GM18868 (cell line): ENCODE data around the gene HMGCS2.

Experiments used
- ATAC-seq: cut with Tn5 transposase; IDR thresholded peaks from one replicate; pipeline ENCODE4 v1.9.1; 2021; ENCODE audit warnings: mild to moderate bottlenecking, moderate library complexity; ENCODE audit not compliant: unreplicated experiment

Gene HMGCS2

DNA sequence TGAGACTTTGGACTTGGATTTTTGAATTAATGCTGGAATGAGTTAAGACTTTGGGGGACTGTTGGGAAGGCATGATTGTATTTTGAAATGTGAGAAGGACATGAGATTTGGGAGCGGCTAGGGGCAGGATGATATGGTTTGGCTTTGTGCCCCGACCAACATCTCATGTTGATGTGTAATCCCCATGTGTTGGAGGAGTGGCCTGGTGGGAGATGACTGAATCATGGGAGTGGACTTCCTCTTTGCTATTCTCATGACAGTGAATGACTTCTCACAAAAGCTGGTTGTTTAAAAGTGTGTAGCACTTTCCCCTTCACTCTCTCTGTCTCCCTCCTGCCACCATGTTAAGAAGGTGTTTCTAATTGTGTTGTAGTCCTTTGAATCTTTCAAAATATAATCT, 66.3 kb downstream of the HMGCS2 start:
- no peak for ATAC-seq

DNA sequence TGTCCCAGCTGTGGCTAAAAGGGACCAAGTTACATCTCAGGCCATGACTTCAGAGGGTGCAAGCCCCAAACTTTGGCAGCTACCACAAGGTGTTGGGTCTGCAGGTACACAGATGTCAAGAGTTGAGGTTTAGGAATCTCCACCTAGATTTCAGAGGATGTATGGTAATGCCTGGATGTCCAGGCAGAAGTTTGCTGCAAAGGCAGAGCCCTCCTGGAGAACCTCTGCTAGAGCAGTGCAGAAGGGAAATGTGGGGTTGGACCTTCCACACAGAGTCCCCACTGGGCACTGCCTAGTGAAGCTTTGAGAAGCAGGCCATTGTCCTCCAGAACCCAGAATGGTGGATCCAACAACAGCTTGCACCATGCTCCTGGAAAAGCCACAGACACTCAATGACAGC, 67.0 kb downstream of the HMGCS2 start:
- no peak for ATAC-seq

DNA sequence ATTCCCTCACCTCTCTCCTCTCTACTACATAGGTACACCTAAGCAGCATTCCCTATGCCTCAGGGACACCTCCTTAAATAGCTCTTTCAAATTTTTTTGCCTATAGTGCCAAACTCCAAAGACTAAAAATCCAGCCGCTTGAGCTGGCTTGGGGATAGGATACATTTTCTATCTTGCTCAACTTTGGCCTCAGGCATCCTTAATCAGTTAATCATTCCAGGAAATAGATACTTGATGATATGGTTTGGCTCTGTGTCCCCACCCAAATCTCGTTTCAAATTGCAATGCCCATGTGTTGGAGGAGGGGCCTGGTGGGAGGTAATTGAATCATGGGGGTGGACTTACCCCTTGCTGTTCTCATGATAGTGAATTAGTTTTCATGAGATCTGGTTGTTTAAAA, 68.4 kb downstream of the HMGCS2 start:
- ATAC-seq = no peak
